DMS 273 (cell line): Measurements from ENCODE around the gene PHOX2B.
"Not testable (repeated sequence)": the region's sequence is repeated elsewhere in the genome, so short reads cannot be mapped to it uniquely, and the experiment has no call there.

Experiments used
- DNase-seq: peaks from one replicate; lab custom pipeline; 2025; ENCODE audit not compliant: unreplicated experiment; lab: John Stamatoyannopoulos, UW

Gene PHOX2B

DNA sequence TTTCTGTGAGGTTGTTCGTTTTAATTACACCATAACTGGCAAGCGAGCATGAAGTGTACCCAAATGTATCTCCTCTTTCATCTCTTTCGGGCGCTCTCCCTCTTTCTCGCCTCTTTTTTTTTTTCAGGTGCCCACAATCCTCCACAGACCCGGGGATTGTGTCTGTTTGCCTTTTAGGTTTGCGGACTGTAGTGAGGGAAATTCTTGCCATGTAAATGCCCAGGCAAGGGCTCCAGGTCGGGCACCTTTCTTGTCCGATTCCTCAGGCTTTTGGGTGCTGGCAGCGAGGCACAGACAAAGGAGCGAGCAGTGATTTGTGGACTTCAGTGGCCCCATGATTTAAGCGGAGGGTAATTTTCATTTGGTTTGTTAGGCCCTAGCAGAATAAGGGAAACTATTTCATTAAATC lies 1.1 kb upstream of the PHOX2B start:
- no peak for DNase-seq

- no peak for DNase-seq
Observed at GRCh38 chr4:41748074-41748570, 403 bp downstream of the PHOX2B start.

- no peak for DNase-seq
Observed at GRCh38 chr4:41747230-41748055, 1.1 kb downstream of the PHOX2B start.

DNA sequence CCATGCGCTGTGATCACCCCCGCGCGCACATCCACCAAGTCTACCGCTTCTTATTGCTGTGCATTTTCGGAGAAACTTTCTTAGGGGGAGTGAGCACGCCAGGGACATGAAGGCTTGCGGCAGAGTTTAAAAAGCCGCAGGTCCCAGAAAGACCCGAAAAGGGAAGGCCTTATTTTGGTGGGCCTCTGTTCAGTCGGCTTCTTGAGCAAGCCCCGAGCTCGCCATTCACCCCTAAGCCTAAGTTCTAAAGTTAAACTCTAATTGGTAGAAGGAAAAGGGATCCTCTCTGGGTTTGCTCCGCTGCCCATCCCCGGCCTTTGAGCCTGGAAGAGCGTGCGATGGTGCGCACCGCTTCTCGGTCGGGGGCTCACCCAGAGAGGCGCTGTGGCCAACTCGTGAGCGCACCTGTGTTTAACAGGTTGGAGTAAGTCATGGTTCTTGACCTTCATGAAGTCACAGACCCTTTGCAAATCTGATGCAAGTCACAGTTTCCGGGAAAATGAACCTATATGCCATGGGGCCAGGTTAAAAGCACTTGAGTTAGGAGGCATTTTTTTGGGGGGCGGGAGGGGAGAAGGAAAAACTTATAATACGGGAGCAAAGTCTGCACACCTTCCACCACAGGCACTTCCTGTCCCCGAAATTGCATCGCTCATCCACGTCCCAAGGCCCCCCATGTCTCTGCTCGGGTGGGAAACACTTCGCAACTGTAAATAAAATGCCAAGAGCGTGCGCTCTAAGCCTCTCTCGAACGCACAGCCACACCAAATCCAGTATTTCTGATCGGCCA lies 1.9 kb downstream of the PHOX2B start:
- no peak for DNase-seq

- DNase-seq = no peak
Observed at GRCh38 chr4:41746025-41746439, 2.5 kb downstream of the PHOX2B start.

DNA sequence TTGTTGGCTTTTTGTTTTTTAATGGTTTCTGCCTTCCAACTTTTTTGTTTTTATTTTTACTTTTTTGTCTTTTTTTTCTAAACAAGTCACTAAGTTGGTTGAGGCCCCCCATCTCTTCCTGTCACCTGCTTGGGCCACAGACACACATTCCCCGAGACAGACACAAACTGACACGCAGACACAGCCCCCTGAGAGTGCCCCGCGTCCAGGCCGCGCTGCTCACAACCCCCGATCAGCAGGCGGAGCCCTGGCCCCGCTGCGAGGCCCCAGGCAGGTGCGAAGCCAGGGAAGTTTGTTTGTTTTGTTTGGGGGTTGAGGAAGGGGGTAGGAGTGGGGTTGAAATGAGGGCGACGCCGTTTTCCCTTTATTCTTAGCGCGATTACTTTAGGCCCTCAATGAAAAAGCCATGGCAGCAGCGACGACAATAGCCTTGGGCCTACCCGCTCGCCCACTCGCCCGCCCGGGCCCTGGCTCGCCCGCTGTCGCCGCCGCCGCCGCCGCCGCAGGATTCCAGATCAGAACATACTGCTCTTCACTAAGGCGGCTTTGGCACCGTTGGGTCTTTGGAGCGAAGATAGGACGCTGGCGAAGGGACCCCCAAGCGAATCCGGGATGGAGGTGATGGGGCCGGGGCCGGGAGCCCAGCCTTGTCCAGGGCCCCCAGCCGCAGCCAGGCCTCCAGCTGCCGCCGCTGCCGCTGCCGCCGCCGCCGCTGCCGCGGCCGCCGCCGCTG lies 3.1 kb downstream of the PHOX2B start:
- no peak for DNase-seq

DNA sequence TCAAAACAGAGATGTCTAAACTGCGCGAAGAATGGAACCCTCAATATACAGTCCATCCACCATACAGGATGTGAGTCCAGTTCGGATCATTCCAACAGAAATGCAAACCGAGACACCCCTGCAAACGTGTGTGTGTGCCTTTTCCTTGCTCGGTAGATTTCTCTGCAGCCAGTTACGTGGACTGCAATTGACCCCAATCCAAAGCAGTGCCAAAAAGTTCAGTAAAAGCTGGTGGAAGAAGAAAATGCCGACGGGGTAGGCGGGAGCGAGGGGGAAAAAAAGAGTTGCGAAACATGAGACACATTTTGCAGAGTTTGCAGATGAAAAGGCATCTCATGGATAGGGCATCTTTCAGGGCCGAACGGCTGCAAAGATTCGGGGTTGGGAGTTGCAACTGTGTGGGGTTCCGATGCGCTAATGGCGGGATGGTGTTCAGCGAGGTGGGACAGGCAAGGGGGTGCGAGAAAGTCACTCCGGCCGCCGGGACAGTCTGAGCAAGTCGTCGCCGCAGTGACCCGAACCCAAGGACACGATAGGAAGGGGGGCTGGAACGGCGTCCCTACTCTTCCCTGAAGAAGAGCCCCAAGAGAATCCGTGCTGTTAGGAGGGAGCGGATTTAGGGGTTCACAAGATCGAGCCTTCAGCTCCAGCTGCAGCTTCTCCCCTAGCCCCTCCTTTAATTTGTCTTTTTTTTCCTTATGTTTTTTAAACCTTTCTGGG lies 3.8 kb downstream of the PHOX2B start:
- DNase-seq = no peak

- DNase-seq = no peak
Observed at GRCh38 chr4:41741354-41741753, 7.2 kb downstream of the PHOX2B start.

DNA sequence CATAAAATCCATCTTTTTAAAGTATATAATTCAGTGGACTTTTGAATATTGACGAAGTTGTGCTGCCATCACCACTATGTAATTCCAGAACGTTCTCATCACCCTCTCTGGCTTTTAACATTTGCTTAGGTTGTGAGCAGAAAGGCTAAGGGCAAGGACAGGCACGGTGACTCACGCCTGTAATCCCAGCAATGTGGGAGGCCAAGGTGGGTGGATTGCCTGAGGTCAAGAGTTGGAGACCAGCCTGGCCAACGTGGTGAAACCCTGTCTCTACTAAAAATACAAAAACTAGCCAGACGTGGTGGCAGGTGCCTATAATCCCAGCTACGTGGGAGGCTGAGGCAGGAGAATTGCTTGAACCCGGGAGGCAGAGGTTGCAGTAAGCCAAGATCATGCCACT lies 11.0 kb downstream of the PHOX2B start:
- not testable (repeated sequence) for DNase-seq

DNA sequence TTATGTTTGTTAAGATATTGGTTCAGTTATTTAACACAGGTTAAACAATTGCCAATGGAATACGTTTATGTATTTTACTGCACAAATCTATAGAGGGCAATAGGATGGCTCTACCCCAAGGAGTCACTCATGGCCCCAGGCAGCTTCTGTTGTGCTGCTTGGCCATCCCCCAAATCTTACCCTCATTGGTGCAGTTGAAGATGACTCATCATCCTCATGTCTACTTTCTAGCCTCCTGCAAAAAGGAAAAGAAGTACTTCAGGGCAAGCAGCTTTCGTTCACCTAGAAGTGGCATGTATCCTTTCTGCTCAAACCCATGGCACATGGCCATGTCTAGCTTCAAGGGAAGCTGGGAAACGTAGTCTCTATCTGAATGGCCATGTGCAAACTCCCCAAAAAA lies 14.2 kb downstream of the PHOX2B start:
- DNase-seq = peak; percentile 6

DNA sequence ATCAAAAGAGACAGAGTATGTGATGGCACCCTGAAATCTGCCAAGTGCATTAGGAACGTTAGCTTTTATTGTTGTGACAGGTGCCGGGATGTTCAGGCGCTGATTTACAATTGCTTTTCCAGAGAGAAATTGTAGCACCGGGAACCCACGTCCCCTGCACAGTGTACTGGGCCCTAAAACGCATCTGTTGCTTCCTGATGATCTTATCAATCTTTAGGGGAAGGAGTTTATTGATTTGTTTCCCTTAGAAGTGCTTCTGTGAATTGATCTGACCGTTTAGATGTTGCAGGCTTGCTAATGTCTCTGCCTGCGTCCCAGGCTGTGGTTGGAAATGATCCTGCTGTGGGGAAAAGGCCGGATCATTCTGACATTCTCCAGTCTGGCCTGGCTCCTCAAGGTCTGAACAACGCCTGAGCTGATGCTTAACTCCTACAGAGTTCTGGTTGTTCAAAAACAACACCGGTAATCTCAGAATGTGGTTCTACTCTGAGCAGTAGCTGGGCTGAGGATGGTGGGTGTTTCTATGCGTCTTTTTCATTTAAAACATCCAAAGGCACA lies 16.9 kb downstream of the PHOX2B start:
- no peak for DNase-seq

GRCh38 chr4:41728573-41728913 lies 20.0 kb downstream of the PHOX2B start:
- DNase-seq = no peak

- DNase-seq = no peak
Observed at GRCh38 chr4:41727861-41728572, 20.5 kb downstream of the PHOX2B start.

DNA sequence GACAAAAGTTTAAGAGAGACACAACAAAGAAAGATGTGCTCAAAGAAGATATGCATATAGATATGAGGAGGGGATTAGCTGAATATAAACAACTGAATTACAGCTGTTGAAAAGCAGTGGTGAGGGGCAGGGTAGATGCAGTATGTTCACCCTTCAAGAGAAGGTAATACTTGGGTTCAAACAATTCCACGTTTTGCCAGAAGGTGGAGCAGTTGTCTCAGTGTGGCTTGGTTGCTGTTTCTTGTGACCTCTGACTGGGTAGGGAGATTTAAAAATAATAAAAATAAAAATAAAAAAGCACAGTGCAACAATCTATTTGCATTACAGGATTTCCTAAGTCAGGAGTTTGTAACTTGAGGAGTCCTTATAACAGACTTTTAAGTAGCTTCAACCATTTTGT lies 23.3 kb downstream of the PHOX2B start:
- DNase-seq = peak; percentile 22

DNA sequence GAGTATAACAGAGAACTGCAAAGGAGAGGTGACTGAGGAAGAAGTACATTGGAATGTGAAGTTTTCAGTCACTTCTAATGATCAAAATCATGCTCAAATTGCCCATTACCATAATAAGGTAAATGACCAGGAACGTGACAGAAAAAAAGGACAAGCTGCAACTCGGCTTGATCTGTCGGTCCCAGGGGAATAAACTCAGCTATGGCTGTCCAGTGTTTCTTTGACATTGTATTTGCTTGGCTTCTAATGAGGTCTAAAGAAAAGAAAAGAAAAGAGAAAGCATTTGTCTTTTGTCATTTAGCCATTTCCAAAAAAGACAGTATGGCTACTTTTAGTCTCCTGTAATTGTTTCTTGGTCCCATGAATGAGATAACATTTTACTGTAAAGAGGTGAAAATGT lies 25.2 kb downstream of the PHOX2B start:
- no peak for DNase-seq

GRCh38 chr4:41722181-41722580 lies 26.3 kb downstream of the PHOX2B start:
- no peak for DNase-seq

GRCh38 chr4:41719417-41719816 lies 29.1 kb downstream of the PHOX2B start:
- DNase-seq = no peak

- DNase-seq = no peak
Observed at GRCh38 chr4:41718907-41719306, 29.6 kb downstream of the PHOX2B start.

DNA sequence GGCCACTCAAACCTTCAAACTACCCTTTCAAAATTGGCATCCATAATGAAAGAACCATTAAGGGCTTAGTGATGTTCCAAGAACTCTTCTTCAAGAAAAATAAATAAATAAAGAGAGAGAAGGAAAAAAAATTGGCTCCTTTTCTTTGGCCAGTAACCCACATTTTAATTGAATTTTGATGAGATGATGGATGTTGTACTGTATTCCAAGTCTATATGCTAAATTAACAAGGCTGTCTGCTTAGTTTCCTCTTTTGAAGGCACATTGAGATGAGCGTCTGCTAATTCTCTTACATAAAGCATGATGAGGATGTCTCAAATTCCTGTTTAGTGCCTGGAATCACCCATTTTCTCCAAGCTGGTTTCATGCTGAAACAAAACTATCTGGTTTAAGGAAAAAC lies 33.4 kb downstream of the PHOX2B start:
- DNase-seq = no peak
